Measurements from ENCODE around the gene DOC2A.
"Not testable (repeated sequence)": the region's sequence is repeated elsewhere in the genome, so short reads cannot be mapped to it uniquely, and the experiment has no call there.

Gene DOC2A

DNA sequence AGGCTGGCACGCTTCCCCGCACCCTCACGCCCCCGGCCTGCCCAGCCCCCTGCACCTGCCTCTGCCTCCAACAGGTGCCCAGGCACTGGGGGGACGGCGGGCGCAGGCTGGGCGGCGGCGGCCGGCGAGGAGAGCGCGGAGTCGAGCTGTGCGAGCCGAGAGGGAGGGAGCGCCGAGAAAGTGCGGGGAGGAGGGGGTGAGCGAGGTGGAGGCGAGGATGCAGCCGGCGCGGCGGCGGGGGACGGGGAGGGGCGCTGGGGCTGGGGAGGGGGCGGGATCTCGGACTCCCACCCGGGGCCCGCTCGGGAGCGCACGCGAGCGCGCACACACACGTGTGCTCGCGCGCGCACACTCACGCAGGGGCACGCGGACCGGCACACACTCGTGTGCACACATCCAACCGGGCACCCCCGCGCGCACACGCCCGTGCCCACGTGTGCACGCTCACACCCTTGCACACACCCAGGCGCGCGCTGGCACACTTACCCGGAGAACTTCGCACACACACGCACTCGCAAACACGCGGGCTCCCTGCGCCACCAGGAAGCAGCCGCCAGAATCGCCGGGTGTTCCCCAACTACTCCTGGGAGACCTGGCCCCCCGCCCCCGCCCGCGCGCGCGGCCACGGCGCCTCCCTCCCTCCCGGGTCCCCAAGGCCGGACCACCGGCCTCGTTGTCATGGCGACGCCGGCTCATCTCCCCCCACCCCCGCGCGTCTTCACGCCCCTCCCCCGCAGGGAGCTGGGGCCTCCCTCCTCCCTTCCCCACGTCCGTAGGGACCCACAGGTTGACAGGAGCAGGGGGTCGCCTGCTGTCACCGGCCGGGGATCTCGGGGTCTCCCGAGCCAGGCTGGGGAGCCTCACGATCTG is at the start of gene DOC2A:
Gene DOC2A, minus strand, starts transcription at position 184 of the 870 bp plus-strand sequence. CDS start 805 bp downstream, outside the sequence.
- DNase-seq: peak; percentile 37

DNA sequence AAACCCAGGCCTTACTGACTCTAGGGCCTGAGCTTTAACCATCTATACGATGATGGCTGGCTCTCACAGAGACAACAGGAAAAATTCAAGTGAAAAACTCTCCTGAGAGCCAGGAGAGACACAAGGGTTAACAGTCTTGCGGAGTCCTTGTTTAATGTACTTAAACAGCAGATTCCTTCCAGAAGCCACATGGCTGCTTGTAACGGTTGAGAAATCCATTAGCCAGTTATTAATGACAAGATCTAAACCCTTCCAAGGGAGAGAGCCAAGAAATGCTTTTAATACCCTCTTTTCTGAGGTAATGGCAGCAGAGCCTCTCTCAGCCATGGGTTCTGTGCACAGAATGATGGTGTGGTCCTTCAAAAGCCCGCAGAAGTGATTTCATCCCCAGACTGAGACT is 49.5 kb upstream of the DOC2A start:
- DNase-seq: no peak

DNA sequence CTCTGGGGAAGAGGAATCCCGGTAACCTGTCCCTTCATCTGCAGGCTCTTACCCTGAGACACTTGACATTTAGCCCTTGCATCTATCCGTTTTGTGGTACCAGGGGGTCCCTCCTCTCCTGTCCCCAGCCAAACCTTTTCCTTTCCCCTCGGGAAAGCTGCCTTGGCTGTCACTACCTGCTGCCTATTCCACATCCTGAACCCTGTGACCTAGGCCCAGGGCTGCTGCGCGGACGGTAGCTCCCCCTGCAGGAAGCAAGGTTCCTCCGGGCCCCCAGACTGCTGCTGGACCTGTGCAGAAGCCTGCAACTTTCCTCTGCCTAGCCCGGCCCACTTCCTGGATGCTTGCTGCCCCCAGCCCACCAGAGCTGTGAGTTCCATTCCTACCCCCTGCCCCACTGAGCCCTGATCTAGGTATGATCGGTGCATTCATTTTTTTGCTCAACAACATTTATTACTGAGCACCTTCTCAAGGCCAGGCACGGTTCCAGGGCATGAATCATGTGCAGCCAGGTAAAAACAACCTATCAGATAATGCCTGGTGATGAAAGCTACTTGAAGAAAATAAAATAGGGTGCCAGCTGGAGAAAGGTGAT is 44.2 kb upstream of the DOC2A start:
- DNase-seq: peak; percentile 61

DNA sequence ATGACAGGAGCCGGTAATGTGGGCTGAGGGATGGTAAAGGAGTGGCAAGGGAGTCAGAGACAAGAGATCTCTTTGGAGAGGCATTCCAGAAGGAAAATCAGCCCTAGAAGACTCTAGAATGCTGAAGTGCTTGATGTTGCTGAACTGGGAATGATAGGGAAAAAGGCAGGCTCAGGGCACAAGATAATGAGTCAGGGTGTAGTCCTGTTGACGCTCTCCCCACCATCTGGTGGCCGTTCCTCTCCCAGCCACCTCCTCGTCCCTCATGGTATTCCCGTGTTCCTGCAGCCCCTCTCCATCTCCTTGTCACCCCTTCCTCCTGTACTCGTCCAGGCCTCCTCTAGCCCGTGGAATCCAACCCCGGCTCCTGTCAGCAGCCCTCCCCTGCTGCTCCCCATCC is 43.6 kb upstream of the DOC2A start:
- no peak for DNase-seq

DNA sequence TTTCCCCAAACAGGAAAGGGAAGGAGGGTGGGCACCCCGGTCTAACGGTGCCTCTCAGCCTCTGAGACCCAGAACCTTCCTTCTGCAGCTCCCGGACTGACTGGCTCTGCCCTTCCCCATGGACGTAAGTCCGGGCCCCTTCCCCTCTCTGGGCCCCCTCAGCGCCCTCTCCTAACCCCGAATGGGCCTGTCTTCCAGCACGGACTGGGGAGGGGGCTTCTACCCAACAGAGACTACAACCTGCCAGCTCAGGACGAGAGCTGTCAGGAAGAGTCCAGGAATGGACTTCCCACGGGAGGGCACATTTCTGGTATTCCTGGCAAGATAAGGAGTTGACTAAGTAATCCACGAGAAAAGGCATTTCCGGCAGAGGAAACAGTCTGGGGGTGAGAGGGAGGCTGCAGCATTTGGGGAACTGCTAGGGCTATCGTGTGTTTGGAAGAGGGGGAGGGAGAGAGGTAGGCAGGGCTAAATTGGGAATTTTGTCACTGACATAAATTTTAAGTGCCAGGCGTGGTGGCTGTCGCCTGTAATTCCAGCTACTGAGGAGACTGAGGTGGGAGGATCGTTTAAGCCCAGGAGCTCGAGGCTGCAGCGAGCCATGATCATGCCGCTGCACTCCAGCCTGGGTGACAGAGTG is 42.7 kb upstream of the DOC2A start:
- no peak for DNase-seq

DNA sequence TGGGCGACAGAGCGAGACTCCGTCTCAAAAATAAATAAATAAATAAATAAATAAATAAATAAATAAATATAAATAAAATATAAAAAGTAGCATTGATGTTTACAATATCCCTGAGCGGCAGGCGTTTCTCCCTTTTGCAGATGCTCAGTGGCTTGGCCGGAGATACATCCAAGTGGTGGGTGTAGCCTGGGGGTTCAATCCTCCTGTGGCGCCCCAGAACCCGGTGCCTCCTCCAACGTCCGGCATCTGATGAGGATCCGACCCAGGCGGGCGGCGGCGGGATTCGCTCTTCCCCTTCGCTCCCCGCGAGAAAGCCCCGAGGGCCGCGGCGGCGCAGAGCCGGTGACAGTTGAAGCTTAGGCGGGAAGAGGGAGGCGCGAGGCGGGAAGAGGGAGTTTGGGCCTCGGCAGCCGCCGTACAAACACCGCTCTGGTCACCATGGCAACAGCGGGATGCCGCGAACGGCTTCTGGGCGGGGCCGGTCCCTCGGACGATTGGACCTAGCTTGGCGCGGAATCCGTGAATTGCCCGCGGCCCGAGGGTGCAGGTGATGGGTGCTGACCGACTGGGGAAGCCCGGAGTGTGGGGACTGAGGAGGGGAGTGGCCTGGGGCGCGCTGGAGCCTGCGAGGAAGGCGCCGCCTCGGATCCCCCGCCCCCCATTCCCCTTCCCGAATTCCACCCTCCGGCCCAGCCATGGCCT is 42.0 kb upstream of the DOC2A start:
- DNase-seq: peak; percentile 94

DNA sequence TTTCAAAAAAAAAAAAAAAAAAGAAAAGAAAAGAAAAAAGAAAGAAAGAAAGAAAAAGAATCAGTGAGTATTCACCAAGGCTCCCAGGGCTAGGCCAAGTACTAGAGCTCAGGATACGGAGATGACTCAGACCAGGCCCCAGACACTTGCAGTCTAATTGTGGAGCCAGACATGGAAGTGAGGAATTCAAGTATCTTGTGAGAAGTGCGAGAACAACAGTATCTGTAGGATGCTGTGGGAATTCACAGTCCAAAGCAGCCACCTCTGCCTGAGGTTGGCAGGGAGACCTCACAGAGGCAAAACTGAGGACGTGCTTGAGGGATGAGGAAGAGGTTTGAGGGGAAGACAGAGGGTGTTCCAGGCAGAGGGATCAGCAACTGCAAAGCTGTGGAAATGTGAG is 40.7 kb upstream of the DOC2A start:
- DNase-seq: no peak

DNA sequence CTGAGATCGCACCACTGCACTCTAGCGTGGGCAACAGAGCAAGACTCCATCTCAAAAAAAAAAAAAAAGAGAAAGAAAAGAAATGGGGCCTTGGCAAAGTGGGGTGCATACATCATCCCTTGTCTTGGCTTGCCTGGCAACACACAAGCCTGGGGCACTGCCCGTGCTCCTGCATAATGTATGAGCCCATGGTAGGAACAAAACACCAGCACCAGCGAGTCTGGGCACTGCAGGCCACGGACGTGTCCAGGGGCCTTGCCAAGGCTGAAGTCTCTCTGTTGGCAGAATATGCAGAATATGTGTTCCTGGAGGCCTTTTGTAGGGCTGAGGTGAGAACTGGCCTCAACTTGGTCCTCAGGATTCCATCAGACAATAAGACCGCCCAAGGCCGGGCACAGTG is 39.0 kb upstream of the DOC2A start:
- DNase-seq: no peak

DNA sequence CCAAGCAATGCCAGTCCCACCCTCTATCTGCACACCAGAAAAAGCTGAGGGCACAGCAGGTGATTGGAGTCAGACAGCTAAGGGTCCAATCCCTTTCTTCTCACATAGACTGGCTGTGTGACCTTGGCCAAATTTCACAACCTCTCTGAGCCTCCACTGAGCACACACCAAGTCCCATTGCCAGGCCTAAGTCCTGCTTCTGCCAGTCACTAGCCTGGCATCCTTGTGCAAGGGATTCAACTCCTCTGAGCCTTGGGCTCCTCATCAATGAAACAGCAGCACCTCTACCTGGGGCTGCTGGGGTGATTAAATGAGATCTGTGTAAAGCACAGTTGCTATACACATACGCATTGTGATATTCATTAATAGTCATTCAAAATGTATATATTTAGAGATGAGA is 35.8 kb upstream of the DOC2A start:
- no peak for DNase-seq

DNA sequence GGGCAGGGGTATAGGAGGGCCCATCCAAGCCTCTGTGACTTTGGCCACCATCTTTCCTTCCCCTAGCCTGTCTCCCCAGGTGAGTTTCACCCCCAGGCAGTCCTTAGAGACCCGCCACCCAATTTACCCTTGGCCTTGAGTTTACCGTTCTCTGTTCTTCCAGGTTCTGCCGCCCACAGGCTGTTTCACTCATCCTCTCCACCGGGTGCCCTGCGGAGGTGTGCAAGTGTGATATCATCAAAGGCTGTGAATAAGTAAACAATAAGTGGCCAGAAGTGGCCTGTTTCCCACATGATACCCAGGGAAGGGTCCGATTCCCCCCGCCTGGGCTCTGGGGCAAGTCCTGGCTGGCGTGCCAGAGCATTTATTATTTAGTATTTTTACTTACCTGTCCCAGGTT is 35.4 kb upstream of the DOC2A start:
- DNase-seq: no peak

DNA sequence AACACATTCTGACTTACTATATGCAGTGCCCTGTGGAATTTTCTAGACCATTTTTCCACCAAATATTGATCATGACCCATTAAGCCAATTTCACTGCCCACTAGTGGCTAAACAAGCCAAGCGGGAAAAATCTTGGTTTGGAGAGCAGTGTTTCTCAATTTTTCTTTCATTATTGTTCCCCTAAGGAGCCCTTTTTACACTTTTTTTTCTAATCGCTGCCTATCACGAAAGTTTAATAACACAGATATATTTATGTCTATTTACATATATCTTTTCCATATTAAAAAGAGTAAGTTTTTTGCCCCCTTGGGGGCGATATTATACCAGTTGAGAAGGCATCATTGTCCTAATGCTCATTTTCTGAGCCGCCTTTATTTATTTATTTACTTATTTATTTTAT is 31.0 kb upstream of the DOC2A start:
- DNase-seq: no peak

DNA sequence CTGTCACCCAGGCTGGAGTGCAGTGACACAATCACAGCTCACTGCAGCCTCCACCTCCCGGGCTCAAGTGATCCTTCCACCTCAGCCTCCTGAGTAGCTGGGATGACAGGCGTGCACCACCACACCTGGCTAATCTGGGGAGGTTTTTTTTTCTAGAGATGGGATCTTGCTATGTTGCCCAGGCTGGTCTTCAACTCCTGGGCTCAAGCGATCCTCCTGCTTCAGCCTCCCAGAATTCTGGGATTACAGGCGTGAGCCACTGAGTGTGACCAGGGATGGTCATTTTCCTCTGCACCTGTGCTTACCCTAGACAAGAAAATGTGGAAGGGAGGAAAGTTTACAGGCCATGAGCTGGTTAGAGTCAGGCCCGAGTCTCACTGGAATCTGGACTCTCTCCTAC is 29.9 kb upstream of the DOC2A start:
- not testable (repeated sequence) for DNase-seq

DNA sequence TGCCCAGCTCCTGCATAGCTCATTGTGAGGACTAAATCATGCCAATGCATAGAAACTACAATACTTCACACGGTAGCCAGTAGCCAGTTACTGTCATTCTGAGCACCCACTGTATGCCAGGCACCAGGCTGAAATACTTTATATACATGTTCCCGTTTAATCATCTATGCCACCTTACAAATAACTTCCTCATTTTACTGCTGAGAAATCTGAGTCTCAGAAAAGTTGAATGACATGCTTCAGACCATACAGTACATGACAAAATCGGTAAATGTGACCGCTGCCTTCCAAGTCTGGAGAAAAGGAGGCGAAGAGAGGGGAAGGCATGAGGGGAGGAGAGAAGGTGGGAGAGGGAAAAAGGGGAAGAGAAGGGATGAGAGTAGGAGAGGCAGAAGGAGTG is 29.4 kb upstream of the DOC2A start:
- DNase-seq: no peak

DNA sequence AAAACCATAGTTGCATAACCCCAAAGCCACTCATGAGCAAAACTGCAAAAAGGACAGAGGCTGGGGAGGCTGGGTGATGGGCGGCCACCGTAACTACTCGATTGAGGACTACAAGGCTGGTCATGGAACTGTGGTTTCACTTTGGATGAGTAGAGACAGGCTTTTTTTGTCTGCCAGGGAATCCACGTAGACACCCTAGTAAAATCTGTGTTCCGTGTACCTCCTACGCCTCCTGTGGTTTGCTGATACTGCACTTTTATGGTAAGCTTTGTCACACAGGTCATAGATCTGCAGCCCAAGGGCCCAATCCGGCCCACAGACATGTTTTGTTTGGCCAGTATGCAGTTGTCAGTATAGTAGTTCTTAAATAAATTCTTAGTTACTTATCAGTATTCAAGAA is 22.4 kb upstream of the DOC2A start:
- DNase-seq: peak; percentile 35

DNA sequence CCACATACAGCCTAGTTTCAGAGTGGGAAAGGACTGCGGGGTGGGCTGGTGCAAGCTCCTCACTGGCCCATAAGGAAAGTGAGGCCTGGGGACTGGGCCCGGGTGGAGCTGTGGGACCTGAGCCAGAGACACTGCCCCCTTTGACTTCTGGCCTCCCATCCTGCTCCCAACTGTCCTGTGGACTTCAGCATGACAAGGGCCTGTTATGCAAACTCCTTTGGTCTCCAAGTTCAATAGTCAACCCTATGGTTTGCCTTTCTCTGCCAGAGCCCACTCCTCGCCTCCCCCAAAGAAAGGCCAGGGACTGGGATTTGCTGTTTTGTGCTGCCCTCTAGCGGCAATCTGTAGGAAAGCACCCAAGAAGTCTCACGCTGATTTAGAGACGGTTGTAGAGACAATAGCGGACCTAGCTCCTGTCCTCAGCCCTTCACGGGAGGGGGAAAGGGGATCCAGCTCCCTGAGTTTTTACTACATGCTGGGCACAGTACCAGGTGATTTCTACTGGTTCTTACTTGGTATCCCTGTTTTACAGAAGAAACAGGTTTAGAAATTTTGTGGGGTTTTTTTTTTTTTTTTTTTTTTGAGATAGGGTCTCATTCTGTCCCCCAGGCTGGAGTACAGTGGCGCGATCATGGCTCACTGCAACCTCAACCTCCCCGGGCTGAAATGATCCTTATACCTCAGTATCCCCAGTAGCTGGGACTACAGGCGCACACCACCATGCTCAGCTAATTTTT is 21.4 kb upstream of the DOC2A start:
- DNase-seq: peak; percentile 76

DNA sequence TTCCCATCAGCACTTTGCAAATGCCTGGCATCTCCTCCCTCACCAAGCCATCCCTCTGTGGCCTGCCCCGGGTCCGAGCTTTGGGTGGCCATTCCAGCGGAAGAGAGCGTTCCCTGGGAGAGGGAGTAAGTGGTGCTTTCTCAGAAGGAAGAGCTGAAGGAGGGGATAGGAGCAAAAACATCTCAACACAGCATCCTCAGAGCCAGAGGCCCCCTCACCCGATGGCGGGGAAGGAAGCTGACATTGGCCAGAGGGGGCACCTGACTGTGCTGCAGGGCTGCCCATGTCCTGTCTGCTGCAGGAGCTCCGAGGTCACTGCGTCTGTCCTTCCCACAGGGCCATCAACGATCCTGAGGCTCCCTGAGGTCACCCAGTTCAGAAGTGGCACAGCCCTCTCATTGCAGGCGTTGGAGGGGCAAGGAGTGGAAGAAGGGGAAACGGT is 20.7 kb upstream of the DOC2A start:
- DNase-seq: no peak

DNA sequence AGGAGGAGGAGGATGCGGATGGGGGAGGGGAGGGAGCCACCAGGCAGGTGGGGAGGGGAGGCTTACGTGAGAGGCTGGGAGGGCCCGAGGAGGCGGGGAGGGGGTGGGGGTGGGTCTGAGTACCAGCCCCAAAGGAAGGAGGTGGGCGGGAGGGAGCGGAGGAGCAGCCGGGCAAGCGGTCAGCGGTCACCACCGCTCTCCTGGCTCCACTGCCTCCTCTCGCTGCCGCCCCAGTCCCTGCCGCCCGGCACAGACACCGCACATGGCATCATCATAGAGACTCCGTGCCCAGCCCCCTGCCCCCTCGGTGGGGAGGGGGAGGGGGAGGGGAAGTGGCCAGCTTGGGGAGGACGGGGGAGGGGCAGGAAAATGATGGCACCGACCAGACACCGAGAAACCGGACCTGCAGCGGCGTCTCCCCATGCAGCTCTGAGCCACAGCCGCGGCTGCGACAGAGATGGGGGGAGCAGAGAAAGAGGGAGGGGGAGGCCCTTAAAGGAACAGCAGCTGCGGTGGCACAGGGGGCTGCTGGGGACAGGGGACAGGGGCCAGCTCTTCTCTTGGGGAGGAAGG is 20.1 kb upstream of the DOC2A start, which contains the start of gene TLCD3B:
Gene TLCD3B, minus strand, starts transcription at position 431 of the 573 bp plus-strand sequence. CDS start 744 bp downstream, outside the sequence.
- no peak for DNase-seq

DNA sequence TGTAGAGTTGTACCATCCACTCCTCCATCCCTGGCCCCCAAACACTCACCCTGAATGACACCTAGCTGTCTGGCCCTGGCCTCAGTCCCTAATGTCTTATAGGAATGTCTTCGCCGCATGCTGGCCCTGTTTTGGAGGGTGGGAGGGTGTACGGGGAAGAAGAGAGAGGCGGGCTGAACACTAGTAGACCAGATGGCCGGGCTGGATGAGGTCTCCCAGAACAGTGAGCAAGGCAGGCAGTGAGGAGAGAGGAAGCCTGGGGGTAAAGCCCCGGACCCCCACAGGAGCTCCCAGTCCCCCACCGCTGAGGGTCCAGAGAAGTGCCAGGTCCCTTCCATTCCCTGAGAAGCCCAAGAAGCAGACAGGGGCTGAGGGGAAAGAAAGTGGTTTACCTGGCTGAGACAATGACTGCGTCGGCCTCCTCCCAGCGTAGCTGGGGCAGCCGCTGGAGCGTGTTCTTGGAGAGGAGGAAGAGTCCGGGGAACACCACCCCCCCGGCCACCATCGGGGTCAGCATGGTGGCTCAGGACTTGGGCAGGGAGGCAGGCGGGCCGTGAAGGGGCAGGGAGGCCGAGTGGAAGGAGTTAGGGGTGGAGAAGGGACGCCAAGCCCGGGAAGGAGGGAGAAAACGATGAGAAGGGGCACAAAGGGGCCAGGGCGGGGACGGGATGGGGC is 19.3 kb upstream of the DOC2A start:
- no peak for DNase-seq

DNA sequence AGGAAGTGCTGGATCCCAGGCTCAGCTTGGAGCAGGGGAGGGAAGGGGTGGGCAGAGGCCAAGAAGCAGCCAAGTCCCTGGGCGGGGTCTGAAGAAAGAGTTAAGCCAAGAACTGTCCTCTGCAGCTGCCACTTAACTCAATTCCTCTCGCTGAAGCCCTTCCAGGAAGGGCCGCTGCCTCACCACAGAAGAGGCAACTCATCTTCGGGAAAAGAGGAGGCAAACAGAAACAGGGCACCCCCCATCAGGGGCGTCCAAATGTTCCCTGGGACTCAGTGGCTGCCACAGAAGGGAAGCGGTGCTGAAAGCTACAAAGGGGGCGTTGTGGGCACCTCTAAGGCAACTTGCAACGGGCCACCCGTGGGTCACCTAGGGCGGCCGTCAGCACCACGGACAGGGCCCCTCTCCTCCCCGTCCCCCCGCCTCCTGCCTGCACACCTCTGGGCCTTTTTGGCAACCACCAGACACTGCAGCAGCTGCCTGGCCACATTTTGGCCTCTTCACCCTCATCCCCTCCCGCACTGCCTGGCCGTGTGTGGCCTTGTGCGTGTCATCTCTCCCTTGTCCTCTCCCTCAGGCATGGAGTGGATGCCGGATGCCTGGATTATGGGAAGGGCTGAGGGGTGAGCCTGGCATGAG is 17.7 kb upstream of the DOC2A start:
- no peak for DNase-seq

DNA sequence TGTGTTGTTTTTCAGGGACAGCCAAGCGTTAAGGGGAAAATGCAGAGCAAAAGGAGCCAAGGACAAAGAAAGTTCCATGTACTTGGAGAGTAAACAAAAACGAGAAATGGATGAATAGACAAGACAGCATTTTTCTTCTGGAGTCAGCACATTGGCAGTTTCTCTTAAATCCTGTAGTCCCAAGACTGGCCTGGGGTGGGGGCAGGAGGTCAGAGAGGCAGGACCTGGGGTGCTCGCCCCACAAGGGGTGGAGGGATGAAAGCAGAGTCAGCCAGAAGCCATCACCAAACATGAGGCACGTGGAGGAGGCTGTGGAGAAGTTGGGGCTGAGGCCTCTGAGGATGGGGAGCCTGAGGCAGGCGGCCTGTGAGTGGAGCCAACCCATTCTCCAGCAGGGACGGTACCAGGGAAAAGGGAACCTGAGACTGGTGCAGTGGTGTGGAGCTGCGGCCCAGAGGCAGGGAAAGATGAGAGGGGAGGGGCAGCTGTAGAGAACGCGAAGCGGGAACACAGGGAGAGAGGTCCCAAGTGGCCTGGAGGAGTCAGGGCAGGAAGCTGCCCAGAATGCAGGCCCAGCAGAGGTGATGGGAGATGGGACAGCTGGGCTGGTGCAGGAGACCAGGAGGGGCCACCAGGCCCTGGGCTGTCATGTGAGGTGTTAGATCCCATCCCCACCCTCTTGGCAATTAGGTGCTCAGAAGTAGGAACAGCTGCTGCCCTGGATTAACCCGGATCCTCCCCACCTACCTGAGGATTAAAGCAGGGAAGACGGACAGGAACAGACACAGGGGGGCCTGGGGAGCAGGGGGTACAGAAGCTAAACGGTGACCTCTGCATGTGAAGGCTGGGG is 17.0 kb upstream of the DOC2A start:
- DNase-seq: no peak

All from stimulated activated CD4-positive, alpha-beta T cell treated with anti-CD3 and anti-CD28 coated beads, Interleukin-4, amount 100 ng/mL, for 24 hours (primary cell).